Tibial nerve (tissue), 4 donors: ENCODE measurements around the gene PSENEN. TPM values are rescaled to one million over a fixed set of nuclear protein-coding genes. Genes with fewer than 3 reads are reported as not detected.

ENCODE experiments used
- DNase-seq, 2 donors: peaks; one replicate each; pipeline ENCODE4 v3.0.0-alpha.2; 2019; ENCODE audit warnings: low spot score in 2 of 2
- H3K27ac ChIP-seq, 4 donors: fragments of 200-600 bp; sonication (generic) in 3 of 4; one replicate each; pipeline ENCODE4 v1.5.1; 2017 to 2019; ENCODE audit warnings: mild to moderate bottlenecking in 1 of 4
- H3K27me3 ChIP-seq, 2 donors: fragments of 200-600 bp; sonication (generic) in 1 of 2; one replicate each; pipeline versions ENCODE4 v1.5.1 to v1.6.0; 2017 to 2019
- H3K36me3 ChIP-seq, 3 donors: fragments of 200-600 bp; sonication (generic); one replicate each; pipeline ENCODE4 v1.5.1; 2018 to 2019
- H3K4me1 ChIP-seq, 4 donors: fragments of 200-600 bp; sonication (generic) in 3 of 4; one replicate each; pipeline ENCODE4 v1.5.1; 2017 to 2019
- H3K4me3 ChIP-seq, 4 donors: fragments of 200-600 bp; sonication (generic) in 3 of 4; one replicate each; pipeline ENCODE4 v1.5.1; 2017 to 2019; ENCODE audit warnings: mild to moderate bottlenecking in 1 of 4, moderate library complexity in 1 of 4
- H3K9me3 ChIP-seq, 4 donors: fragments of 200-600 bp; sonication (generic) in 3 of 4; one replicate each; pipeline ENCODE4 v1.5.1; 2017 to 2019
- EP300 ChIP-seq, 2 donors: sonication (generic); formaldehyde crosslinking; IDR thresholded peaks; one replicate each; pipeline ENCODE4 v1.6.1; 2017; ENCODE audit warnings: antibody characterized with exemption in 2 of 2, mild to moderate bottlenecking in 1 of 2
- POLR2A ChIP-seq, 2 donors: fragments of 450-650 bp; IDR thresholded peaks; one replicate each; pipeline ENCODE4 v1.6.1; 2017; ENCODE audit warnings: antibody characterized with exemption in 2 of 2, mild to moderate bottlenecking in 2 of 2, moderate library complexity in 2 of 2
- WGBS, 2 donors: methylation state at CpG; one replicate each; pipeline ENCODE4 v1.1.5; 2018; 5-methylcytosine and 5-hydroxymethylcytosine counted together
- total RNA-seq, 4 donors: library from RNA; depleted of rRNA; stranded (reverse); fragments of >200 nt; gene quantifications; one replicate each; pipeline ENCODE4 v1.1.0, GENCODE V29; 2016
- TF ChIP-seq, protein P1 (sequence below), 5 experiments: fragments of 200-600 bp in 3 of 5; fragments of 450-650 bp in 2 of 5; sonication (generic) in 3 of 5; IDR thresholded peaks; one replicate each; pipeline ENCODE4 v1.5.1; 2016 to 2019; ENCODE audit warnings: antibody characterized with exemption in 5 of 5, mild to moderate bottlenecking in 3 of 5, moderate library complexity in 2 of 5

The PSENEN gene, protein sequence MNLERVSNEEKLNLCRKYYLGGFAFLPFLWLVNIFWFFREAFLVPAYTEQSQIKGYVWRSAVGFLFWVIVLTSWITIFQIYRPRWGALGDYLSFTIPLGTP
- 10 to 100 TPM; 33.1 to 46.7 (median 40.3) TPM for total RNA-seq

DNA sequence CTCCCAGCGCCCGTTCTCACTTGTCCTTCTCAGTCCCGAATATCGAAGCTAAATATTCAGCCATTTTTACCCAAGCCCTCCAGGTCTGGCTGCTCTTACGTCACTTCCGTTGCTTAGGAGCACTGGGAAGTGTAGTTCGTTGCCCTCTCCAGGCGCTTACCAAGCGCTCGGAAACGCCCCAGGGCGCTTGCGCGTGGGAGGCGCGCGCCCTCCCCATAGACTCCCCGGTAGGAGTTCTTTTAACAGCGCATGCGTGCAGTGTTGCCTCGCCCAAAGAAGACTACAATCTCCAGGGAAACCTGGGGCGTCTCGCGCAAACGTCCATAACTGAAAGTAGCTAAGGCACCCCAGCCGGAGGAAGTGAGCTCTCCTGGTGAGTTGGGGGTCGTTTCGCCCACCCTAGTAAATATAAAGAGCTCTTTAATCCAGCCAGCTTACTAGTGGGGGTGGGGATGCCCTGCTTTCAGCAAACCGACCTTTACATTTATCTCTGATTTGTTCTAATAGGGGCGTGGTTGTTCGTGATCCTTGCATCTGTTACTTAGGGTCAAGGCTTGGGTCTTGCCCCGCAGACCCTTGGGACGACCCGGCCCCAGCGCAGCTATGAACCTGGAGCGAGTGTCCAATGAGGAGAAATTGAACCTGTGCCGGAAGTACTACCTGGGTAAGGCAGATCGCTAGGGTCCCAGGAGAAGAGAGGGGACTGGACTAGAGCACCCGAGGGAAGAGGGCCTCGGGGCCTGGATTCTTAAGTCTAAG, at the start of gene PSENEN, which contains the start of gene U2AF1L4:
TSS of gene PSENEN (plus strand) at position 324 of the 759 bp plus-strand sequence. CDS start at position 604, 280 bp downstream.
TSS of gene U2AF1L4 (minus strand) at position 91 of the 759 bp plus-strand sequence. CDS start at position 64, 27 bp downstream.
- 1% methylated on average over 36 to 40 of the region's 40 CpGs for WGBS, 2 donors
- TF ChIP-seq, protein P1, sequence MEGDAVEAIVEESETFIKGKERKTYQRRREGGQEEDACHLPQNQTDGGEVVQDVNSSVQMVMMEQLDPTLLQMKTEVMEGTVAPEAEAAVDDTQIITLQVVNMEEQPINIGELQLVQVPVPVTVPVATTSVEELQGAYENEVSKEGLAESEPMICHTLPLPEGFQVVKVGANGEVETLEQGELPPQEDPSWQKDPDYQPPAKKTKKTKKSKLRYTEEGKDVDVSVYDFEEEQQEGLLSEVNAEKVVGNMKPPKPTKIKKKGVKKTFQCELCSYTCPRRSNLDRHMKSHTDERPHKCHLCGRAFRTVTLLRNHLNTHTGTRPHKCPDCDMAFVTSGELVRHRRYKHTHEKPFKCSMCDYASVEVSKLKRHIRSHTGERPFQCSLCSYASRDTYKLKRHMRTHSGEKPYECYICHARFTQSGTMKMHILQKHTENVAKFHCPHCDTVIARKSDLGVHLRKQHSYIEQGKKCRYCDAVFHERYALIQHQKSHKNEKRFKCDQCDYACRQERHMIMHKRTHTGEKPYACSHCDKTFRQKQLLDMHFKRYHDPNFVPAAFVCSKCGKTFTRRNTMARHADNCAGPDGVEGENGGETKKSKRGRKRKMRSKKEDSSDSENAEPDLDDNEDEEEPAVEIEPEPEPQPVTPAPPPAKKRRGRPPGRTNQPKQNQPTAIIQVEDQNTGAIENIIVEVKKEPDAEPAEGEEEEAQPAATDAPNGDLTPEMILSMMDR (IDR thresholded peaks at IDR 0.05): peak in 1 of 5 experiments; percentile 29
- peak in 1 of 2 donors; percentile 57 for TF ChIP-seq POLR2A (IDR thresholded peaks at IDR 0.05)
- TF ChIP-seq EP300 (IDR thresholded peaks at IDR 0.05): peak; percentile 80 to 97
- no peaks in the 10 kb centered on the region for H3K9me3 ChIP-seq
- H3K4me3 ChIP-seq: peak within 1 kb of the TSS; percentile 85 to 95 (median 92)
- DNase-seq: peak; percentile 93 to 95
- peak within 1 kb of the TSS; percentile 99 to 100 (median 100) for H3K27ac ChIP-seq
- H3K27me3 ChIP-seq: no peaks in the 10 kb centered on the region
- peaks cover 0 to 5% (median 0%) of the 10 kb centered on the region in 3 donors for H3K36me3 ChIP-seq
- peaks cover 0 to 62% (median 44%) of the 10 kb centered on the region in 4 donors for H3K4me1 ChIP-seq

DNA sequence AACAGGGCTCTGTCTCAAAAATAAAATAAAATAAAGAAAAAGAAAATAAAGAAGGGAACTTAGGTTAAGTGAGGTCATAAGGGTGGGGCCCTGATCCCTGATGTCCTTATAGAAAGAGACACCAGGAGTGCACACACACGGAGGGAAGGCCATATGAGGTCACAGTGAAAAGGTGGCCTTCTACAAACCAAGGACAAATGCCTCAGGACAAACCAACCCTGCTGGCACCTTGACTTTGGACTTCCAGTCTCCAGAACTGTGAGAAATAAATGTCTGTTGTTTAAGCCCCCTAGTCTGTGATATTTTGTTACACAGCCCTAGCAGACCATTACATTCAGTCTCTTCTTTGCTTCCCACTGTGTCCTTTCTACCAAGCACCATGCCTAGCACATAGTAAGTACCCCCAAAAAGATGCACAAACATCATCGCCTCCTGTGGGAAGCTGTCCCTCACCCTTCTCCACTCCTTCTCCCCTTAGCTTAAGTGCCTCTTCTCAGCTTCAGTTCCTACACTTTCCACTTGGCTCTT, 49.5 kb upstream of the PSENEN start:
- no peak for DNase-seq
- H3K9me3 ChIP-seq: no peaks in the 10 kb centered on the region
- H3K4me3 ChIP-seq: no peak overlapping the region
- TF ChIP-seq POLR2A (IDR thresholded peaks at IDR 0.05): no peak
- no peak for TF ChIP-seq EP300 (IDR thresholded peaks at IDR 0.05)
- TF ChIP-seq, protein P1 (IDR thresholded peaks at IDR 0.05): no peak
- 85 to 87% methylated on average over 2 of the region's 2 CpGs for WGBS, 2 donors
- H3K27me3 ChIP-seq: no peaks in the 10 kb centered on the region
- no peaks in the 10 kb centered on the region for H3K4me1 ChIP-seq
- no peak overlapping the region for H3K27ac ChIP-seq
- no peaks in the 10 kb centered on the region for H3K36me3 ChIP-seq

DNA sequence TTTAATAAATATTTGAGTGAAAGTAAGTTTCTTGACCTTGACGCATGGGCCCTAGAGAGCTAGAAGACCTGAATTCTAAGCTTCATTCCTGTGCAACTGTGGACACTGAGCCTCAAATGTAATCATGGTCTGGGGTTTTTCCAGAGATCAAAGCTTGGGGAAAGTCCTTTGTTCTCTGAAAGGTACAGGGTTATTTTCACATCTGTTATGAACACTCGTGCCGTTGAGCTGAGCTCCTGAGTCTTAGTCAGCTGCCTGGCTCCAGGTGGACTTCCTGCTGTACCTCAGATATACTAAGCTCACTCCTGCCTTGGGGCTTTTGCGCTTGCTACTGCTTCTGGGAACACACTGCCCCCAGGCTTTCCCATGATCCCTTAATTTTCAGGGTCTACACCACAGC, 48.6 kb upstream of the PSENEN start:
- Histone ChIP-seq H3K4me1 (peaks cover 0 to 3% (median 0%) of the 10 kb centered on the region in 4 donors), H3K36me3 (no peaks in the 10 kb centered on the region), H3K27me3 (no peaks in the 10 kb centered on the region), H3K9me3 (no peaks in the 10 kb centered on the region), H3K27ac (no peak overlapping the region), H3K4me3 (no peak overlapping the region)
- DNase-seq: no peak
- 73 to 87% methylated on average over 4 of the region's 4 CpGs for WGBS, 2 donors
- TF ChIP-seq, protein P1 (IDR thresholded peaks at IDR 0.05): no peak
- TF ChIP-seq POLR2A (IDR thresholded peaks at IDR 0.05) (no peak), EP300 (IDR thresholded peaks at IDR 0.05) (no peak)

DNA sequence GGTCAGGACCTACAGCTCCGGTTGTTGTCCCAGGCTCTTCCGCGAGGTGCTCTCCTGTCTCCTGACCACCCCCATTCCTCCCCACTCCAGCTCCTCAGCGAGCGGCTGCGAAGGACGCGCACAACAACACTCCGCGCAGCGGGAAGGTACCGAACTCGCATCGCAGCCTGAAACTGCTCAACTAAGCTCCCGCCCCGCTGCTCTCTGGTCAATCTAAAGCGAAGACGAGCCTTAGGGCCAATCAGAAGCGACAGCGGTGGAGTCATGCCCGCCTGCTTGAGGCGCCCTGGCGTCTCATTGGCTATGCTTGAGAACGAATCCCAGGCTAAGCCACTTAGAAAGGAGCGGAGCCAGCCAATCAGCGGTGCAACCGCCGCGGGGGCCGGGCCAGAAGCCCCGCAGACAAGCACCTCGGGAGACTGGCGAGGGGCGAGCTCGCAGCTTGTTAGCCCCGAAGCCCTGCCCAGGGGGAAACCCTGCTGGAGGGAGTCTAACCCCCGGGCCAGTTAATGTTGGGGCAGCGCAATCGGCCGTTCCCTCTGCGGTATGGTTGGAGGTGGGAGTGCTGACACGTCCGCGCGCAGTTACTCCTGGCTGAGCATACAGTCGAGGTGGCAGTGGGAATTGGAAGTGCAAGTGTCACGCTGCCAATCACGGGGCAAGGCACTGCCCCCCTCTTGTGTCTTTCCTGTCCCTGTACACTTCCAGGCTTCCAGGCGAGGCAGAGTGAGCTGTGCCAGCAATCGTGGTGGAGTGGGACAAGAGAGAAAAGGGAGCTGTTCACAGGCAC, 43.0 kb upstream of the PSENEN start:
- Histone ChIP-seq H3K4me1 (peaks cover 0 to 16% (median 3%) of the 10 kb centered on the region in 4 donors), H3K27me3 (no peaks in the 10 kb centered on the region), H3K36me3 (no peaks in the 10 kb centered on the region), H3K27ac (peak overlapping the region in 2 of 4 donors; percentile 26 to 74), H3K9me3 (no peaks in the 10 kb centered on the region), H3K4me3 (peak overlapping the region; percentile 44 to 76 (median 62))
- 0 to 2% methylated on average over 37 to 48 of the region's 50 CpGs for WGBS, 2 donors
- DNase-seq: peak; percentile 87 to 93
- TF ChIP-seq EP300 (IDR thresholded peaks at IDR 0.05) (peak; percentile 15 to 62), POLR2A (IDR thresholded peaks at IDR 0.05) (peak in 1 of 2 donors; percentile 25)
- TF ChIP-seq, protein P1 (IDR thresholded peaks at IDR 0.05): peak in 2 of 5 experiments; percentile 7 to 16
